GM18870 (cell line): ENCODE measurements around the gene FGF12.

ENCODE experiments used
- ATAC-seq: cut with Tn5 transposase; IDR thresholded peaks from one replicate; pipeline ENCODE4 v1.9.1; 2021; ENCODE audit warnings: moderate library complexity; ENCODE audit not compliant: unreplicated experiment

FGF12 gene

GRCh38 chr3:192277477-192277876, 449.9 kb downstream of the FGF12 start:
- ATAC-seq: no peak

- ATAC-seq: no peak
These were observed 451.5 kb downstream of the FGF12 start for GRCh38 chr3:192275741-192276355.

GRCh38 chr3:192273697-192274010, 453.7 kb downstream of the FGF12 start:
- ATAC-seq: no peak

DNA sequence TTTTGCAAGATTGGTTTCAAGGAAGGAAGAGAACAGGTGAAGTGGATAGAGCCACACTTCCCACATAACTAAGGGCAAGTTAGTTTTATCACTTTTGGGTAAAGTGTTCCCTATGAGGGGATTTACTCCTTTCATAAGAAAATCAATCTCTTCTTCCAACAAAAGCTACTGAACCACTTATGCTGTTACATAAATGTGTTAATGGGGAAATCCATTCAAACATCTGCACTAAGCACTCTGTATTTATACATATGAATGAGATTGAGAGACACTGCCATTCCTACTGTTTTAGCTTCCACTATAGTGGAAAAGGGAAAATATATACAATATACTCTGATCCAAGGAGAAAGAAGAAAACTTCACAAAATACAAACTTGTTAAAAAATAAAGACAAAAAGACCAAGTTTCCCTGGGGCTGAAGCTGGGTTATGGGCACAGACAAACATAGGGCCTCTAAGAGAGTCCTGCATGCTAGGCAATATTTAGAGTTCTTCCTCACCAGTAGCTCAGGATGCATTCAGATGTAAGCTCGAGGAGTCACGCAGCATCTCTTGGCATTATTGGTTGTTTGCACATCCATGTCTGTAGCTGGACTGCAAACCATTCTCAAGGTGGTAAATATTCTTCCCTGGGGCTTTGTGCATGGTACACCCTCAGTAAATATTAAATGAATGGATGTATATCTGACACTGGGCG, 454.2 kb downstream of the FGF12 start:
- no peak for ATAC-seq

DNA sequence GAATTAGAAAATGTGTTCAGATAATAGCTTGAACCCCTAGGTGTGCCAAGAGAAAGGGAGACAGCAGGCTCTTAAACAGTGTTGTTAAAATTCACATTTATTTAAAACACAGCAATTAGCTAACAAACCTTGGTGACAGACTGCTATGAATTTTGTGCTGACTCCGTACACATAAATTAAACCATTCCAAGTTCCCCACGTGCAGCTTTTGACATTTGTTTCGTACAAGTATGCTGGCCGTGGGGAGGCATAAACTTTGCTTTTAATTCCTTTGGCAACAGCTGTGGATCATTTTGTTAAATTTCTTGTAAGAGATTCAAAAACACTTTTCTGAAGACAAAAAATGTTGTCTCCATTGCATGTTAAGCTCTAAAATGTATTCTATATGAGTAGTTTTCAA, 465.3 kb downstream of the FGF12 start:
- no peak for ATAC-seq

DNA sequence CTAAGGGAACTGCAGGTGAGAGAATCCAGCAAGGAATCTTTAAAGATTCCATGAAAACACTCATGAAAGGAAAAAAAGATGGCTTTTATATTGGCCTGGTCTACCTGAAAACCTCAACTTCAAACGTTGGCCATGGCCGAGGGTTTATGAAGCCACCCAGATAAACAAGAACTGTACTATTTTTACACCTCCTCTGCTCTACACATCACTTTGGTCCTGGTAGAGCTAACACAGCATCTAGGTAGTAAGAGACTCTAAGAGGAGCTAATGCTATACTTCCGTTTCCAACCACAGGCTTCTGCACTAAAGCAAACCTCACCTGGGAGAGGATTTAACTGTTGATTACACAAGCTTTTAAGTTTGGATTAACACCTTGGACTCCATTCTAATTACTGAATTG, 466.2 kb downstream of the FGF12 start:
- ATAC-seq: no peak

- ATAC-seq: no peak
These were observed 467.0 kb downstream of the FGF12 start for GRCh38 chr3:192260116-192261010.

DNA sequence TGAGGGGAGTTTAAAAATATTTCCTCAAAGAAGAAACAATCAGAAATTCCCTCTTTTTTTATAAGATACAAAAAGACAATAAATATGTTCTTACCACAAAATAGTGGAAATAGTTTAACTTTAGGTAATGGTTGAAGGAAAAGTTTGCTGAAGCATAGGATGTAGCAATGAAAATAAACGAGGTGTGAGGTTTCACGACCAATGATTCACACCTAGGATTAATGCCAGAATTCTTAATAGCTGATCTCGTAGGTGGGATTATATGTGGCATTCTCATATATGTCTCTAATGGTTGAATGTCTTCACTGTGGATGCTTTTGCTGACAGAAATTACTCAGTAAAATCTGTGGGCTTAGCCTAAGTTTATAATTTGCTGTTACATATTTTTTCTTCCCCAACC, 467.7 kb downstream of the FGF12 start:
- ATAC-seq: no peak

GRCh38 chr3:192258721-192259120, 468.6 kb downstream of the FGF12 start:
- no peak for ATAC-seq

DNA sequence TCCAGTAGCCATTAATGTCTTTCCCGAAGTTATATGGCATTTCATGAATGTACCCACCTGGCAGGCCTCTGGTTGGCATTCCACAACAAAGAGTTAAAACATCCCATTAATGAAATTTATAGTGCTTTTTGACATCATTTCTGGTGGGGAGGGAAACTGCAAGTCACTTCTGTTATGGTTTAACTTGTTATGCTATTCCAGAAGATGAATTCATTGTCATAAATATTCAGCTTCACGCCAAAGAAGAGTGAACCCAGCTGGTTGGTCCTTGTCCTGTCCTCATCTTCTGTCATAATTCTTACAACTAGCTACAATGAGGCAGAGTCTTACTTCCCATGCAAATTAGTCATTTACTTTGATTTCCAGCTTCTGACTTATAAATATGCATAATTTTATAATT, 471.5 kb downstream of the FGF12 start:
- no peak for ATAC-seq

DNA sequence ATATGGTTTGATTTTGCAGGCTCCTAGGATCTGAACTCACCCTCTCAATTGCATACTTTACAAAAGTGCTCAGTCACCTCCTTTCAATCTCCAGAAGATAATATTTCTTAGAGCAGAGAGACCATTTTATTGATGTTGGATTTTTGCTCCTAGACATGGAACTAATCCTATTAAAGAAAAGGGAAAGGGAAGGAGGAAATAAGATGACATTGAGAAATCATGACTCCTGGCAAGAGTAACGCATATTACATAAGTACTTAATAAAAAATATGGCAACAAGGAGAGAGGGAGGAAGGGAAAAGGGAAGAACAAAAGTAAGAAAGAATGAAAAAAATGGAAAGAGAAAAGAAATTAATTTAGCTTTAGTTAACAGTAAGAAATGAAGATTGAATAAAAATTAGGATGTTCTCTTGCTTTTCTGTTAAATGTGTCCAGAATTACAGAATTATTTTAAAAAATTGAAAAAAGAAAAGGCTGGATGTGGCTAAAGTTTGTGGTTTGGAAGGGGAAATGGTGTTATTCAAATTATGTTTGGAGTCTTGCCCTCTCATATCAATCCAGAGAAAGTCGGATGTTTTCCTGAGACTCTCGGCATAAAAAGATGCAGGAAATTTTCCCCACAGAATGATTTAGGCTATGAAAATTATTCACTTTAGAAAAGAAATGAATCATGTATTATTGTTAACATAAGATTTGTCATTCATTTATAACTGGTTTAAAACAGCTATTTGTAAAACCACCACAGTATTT, 474.0 kb downstream of the FGF12 start:
- no peak for ATAC-seq

GRCh38 chr3:192249516-192249915, 477.8 kb downstream of the FGF12 start:
- ATAC-seq: no peak

- no peak for ATAC-seq
These were observed 480.3 kb downstream of the FGF12 start for GRCh38 chr3:192246847-192247559.

- ATAC-seq: no peak
These were observed 482.8 kb downstream of the FGF12 start for GRCh38 chr3:192244591-192244990.

- no peak for ATAC-seq
These were observed 487.4 kb downstream of the FGF12 start for GRCh38 chr3:192239956-192240355.

DNA sequence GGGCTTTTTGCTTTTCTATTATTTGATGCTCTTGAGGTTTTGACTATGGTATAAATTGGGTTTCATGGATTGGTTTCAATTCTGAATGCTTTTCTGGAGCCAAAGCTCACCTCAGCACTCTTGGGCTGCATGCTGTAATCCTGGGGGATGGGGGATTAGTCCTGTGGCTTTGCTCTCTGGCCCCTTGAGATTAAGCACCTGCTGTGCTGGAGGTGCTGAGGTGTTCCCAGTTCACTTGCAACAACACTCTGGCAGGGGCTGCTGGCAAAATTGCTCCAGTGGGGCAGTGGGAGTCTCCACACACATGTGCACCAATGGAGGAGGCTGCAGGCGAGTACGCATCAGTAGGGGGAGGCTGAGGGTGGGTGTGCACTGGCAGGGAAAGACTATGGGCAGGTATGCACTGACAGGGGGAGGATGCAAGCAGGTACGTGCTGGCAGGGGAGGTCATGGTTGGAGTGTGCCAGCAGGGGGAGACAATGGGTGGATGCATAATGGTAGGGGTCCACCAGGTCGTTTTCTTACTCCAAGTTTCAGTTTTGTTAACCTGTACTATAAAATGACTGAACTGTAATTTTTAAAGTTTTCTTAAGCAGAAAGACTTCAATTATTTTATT, 489.2 kb downstream of the FGF12 start:
- ATAC-seq: no peak

GRCh38 chr3:192229866-192230265, 497.5 kb downstream of the FGF12 start:
- ATAC-seq: no peak

DNA sequence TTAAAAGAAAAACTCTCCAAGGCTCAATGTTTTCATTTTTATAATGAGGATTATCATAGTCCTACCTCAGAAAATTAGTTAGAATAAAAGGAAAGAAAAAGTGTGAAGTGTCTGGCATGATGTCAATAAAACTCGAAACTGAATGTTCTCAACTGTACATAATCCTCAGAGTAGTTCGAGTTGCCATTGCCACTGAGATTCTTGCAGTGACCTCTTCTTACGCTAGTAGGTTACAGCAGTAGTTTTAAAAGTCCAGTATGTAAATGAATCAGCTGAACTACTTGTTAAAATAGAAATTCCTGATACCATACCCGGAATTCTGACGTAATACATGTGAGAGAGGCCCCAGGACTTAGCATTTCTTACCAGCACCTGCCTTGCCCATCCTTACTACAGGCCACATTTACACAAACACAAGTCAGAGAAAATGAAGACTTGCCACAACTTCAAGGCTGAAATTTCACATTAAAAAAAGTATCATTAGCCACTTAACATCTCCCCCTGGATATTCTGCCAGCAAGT, 502.6 kb downstream of the FGF12 start:
- ATAC-seq: no peak

DNA sequence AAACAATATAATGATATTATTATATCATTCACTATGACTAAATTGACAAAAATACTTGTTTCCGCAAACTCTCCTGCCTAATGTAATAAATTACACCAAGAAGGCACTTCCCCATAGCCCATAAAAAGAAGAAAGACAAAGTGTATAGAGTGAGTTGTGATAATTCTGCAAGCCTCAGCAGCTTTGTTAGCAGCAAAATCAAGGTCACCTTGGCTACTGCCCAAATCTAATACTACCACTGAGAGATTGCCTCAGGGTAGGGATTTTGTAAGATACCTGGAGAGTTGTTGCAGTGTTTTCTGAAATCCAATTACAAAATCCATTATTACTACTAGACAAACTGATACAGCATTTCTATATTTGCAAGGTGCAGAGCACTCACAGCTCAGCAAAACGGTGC, 503.5 kb downstream of the FGF12 start:
- ATAC-seq: no peak

DNA sequence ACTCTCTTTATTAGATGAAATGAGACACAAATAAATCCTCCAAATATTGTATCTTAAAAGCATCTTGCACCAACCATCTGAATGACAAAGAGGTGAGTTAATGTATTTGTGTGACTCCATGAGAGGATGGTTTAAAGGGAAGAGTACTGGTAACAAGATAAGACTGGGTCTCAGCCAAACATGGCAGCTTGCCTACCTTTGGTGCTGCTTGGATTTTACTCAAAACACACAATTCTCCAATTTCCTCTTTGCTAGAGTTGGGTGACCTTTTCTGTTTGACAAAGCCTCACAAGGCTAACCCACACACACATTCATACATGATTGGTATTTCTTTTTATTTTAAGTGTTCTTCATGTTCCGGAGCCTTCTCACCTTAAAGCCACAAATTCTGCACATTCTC, 506.4 kb downstream of the FGF12 start:
- no peak for ATAC-seq
